ENCODE results near the gene CACFD1. TPM values are rescaled to one million over a fixed set of nuclear protein-coding genes. Genes with fewer than 3 reads are reported as not detected.

CACFD1 gene
- total and polyA plus RNA-seq, 7 donors, result 6.7 to 44.6 (median 13.4) TPM

GRCh38 chr9:133453651-133454050, 6.1 kb upstream of the CACFD1 start:
- H3K36me3 ChIP-seq, result no peaks in the 10 kb centered on the region
- H3K4me1 ChIP-seq, result peaks cover 0 to under 1% (median under 1%) of the 10 kb centered on the region in 4 donors
- 87 to 91% methylated on average over 11 of the region's 11 CpGs for WGBS, 2 donors
- H3K27me3 ChIP-seq, result no peaks in the 10 kb centered on the region
- intact Hi-C loops (cut with DNase I), result no loop called here
- H3K4me3 ChIP-seq, result no peak overlapping the region
- DNase-seq, result no peak
- H3K9me3 ChIP-seq, result no peaks in the 10 kb centered on the region
- no peak overlapping the region for H3K27ac ChIP-seq
- TF ChIP-seq EP300 (IDR thresholded peaks at IDR 0.05) (no peak), POLR2AphosphoS5 (IDR thresholded peaks at IDR 0.05) (no peak), POLR2A (IDR thresholded peaks at IDR 0.05) (no peak)
- TF ChIP-seq, protein P1, sequence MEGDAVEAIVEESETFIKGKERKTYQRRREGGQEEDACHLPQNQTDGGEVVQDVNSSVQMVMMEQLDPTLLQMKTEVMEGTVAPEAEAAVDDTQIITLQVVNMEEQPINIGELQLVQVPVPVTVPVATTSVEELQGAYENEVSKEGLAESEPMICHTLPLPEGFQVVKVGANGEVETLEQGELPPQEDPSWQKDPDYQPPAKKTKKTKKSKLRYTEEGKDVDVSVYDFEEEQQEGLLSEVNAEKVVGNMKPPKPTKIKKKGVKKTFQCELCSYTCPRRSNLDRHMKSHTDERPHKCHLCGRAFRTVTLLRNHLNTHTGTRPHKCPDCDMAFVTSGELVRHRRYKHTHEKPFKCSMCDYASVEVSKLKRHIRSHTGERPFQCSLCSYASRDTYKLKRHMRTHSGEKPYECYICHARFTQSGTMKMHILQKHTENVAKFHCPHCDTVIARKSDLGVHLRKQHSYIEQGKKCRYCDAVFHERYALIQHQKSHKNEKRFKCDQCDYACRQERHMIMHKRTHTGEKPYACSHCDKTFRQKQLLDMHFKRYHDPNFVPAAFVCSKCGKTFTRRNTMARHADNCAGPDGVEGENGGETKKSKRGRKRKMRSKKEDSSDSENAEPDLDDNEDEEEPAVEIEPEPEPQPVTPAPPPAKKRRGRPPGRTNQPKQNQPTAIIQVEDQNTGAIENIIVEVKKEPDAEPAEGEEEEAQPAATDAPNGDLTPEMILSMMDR (IDR thresholded peaks at IDR 0.05), result no peak

DNA sequence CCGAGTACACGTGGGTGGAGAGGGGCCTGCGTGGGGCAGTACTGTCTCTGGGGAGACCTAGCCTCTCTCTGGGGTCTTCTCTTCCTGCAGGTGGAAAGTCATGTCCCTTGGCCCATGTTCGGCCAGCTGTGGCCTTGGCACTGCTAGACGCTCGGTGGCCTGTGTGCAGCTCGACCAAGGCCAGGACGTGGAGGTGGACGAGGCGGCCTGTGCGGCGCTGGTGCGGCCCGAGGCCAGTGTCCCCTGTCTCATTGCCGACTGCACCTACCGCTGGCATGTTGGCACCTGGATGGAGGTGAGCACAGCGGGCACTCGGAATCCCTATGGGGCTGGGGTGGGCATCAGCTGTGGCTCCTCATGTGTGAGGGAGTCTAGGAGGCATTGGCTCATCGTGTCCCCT, 5.5 kb upstream of the CACFD1 start:
- TF ChIP-seq EP300 (IDR thresholded peaks at IDR 0.05), result no peak
- no peak for TF ChIP-seq POLR2A (IDR thresholded peaks at IDR 0.05)
- TF ChIP-seq POLR2AphosphoS5 (IDR thresholded peaks at IDR 0.05), result no peak
- TF ChIP-seq, protein P1 (IDR thresholded peaks at IDR 0.05), result no peak
- no peak overlapping the region for H3K4me3 ChIP-seq
- 88 to 91% methylated on average over 19 of the region's 19 CpGs for WGBS, 2 donors

GRCh38 chr9:133454943-133455673, 4.7 kb upstream of the CACFD1 start:
- no peak for DNase-seq
- Histone ChIP-seq H3K27ac (no peak overlapping the region), H3K36me3 (no peaks in the 10 kb centered on the region), H3K27me3 (no peaks in the 10 kb centered on the region), H3K4me1 (peaks cover 0 to 9% (median 8%) of the 10 kb centered on the region in 4 donors), H3K9me3 (no peaks in the 10 kb centered on the region), H3K4me3 (no peak overlapping the region)
- no peak for TF ChIP-seq POLR2A (IDR thresholded peaks at IDR 0.05)
- TF ChIP-seq, protein P1 (IDR thresholded peaks at IDR 0.05), result no peak
- no peak for TF ChIP-seq EP300 (IDR thresholded peaks at IDR 0.05)
- no peak for TF ChIP-seq POLR2AphosphoS5 (IDR thresholded peaks at IDR 0.05)
- intact Hi-C loops (cut with DNase I), result no loop called here
- 95 to 96% methylated on average over 20 of the region's 20 CpGs for WGBS, 2 donors

More for the DNA sequence above, 5.5 kb upstream of the CACFD1 start:
- no peak for DNase-seq
- Histone ChIP-seq H3K9me3 (no peaks in the 10 kb centered on the region), H3K4me1 (peaks cover 0 to 8% (median 7%) of the 10 kb centered on the region in 4 donors), H3K27me3 (no peaks in the 10 kb centered on the region), H3K27ac (no peak overlapping the region), H3K36me3 (no peaks in the 10 kb centered on the region)
- intact Hi-C loops (cut with DNase I), result no loop called here

- TF ChIP-seq EP300 (IDR thresholded peaks at IDR 0.05) (no peak), POLR2AphosphoS5 (IDR thresholded peaks at IDR 0.05) (no peak), POLR2A (IDR thresholded peaks at IDR 0.05) (no peak)
- TF ChIP-seq, protein P1 (IDR thresholded peaks at IDR 0.05), result no peak
- Histone ChIP-seq H3K27ac (no peak overlapping the region), H3K9me3 (no peaks in the 10 kb centered on the region), H3K4me3 (no peak overlapping the region), H3K27me3 (no peaks in the 10 kb centered on the region), H3K36me3 (no peaks in the 10 kb centered on the region), H3K4me1 (peaks cover 0 to 17% (median 15%) of the 10 kb centered on the region in 4 donors)
- WGBS, 2 donors, result 95% methylated on average over 11 of the region's 11 CpGs
- intact Hi-C loops (cut with DNase I), result no loop called here
- no peak for DNase-seq
These were observed 3.8 kb upstream of the CACFD1 start for GRCh38 chr9:133455936-133456335.

All from sigmoid colon (tissue), 7 donors.